GM12892 (cell line): ENCODE measurements around the gene CHAD.

Experiments used
- DNase-seq: peaks from one replicate; pipeline ENCODE4 v3.0.0; 2011; ENCODE audit not compliant: insufficient read length
- FAIRE-seq: peaks from 2 replicates; lab custom pipeline; 2011; peaks lifted over from hg19 to GRCh38; lab: Jason Lieb, UNC
- POLR2A ChIP-seq: IDR thresholded peaks from 2 replicates; pipeline ENCODE4 v1.6.1; 2011; ENCODE audit warnings: low read depth, low read length, control low read depth
- POLR2AphosphoS5 ChIP-seq: IDR thresholded peaks from 2 replicates; pipeline ENCODE4 v1.6.1; 2011; ENCODE audit warnings: low read depth, low read length, control low read depth
- TAF1 ChIP-seq: IDR thresholded peaks from 2 replicates; pipeline ENCODE4 v1.6.1; 2011; ENCODE audit warnings: low read depth, mild to moderate bottlenecking, control low read depth, low read length, borderline replicate concordance

The CHAD gene

GRCh38 chr17:50460831-50461526 is 7.7 kb downstream of the CHAD start:
- TF ChIP-seq POLR2AphosphoS5 (no peak), POLR2A (no peak), TAF1 (no peak)
- FAIRE-seq = no peak
- no peak for DNase-seq

GRCh38 chr17:50459756-50460155 is 8.9 kb downstream of the CHAD start:
- no peak for FAIRE-seq
- no peak for DNase-seq
- no peak for TF ChIP-seq POLR2A
- TF ChIP-seq TAF1 = no peak
- no peak for TF ChIP-seq POLR2AphosphoS5

GRCh38 chr17:50458701-50459676 is 9.7 kb downstream of the CHAD start:
- DNase-seq (no peak), FAIRE-seq (no peak)
- no peak for TF ChIP-seq TAF1
- TF ChIP-seq POLR2AphosphoS5 = no peak
- no peak for TF ChIP-seq POLR2A

- FAIRE-seq (no peak), DNase-seq (no peak)
- TF ChIP-seq POLR2AphosphoS5 = no peak
- no peak for TF ChIP-seq POLR2A
Observed at GRCh38 chr17:50458270-50458669, 10.4 kb downstream of the CHAD start.

GRCh38 chr17:50457621-50458020 is 11.1 kb downstream of the CHAD start:
- no peak for TF ChIP-seq POLR2AphosphoS5
- TF ChIP-seq TAF1 = no peak
- no peak for TF ChIP-seq POLR2A
- no peak for FAIRE-seq
- no peak for DNase-seq

- TF ChIP-seq TAF1 (no peak), POLR2AphosphoS5 (no peak), POLR2A (no peak)
- DNase-seq (no peak), FAIRE-seq (no peak)
Observed at GRCh38 chr17:50453901-50454300, 14.8 kb downstream of the CHAD start.

- DNase-seq = no peak
- no peak for FAIRE-seq
- no peak for TF ChIP-seq TAF1
Observed at GRCh38 chr17:50452630-50453300, 15.9 kb downstream of the CHAD start.

GRCh38 chr17:50451943-50452629 is 16.6 kb downstream of the CHAD start:
- no peak for DNase-seq
- no peak for TF ChIP-seq TAF1
- TF ChIP-seq POLR2AphosphoS5 = no peak
- TF ChIP-seq POLR2A = no peak
- FAIRE-seq = no peak

GRCh38 chr17:50448643-50449042 is 20.0 kb downstream of the CHAD start:
- FAIRE-seq (no peak), DNase-seq (no peak)

GRCh38 chr17:50447870-50448595 is 20.6 kb downstream of the CHAD start:
- FAIRE-seq (no peak), DNase-seq (no peak)
- no peak for TF ChIP-seq TAF1
- TF ChIP-seq POLR2AphosphoS5 = no peak
- TF ChIP-seq POLR2A = no peak

More at GRCh38 chr17:50448643-50449042, 20.0 kb downstream of the CHAD start:
- TF ChIP-seq POLR2AphosphoS5 = no peak
- TF ChIP-seq TAF1 = no peak
- TF ChIP-seq POLR2A = no peak
